Stimulated activated memory B cell treated with anti-CD40 and anti-IgM and Interleukin-4, amounts not matched to agents 10 μg/mL and 1 μg/mL and 100 μg/mL, for 72 hours (primary cell): ENCODE measurements around the gene NRG3.
"Not testable (repeated sequence)": the region's sequence is repeated elsewhere in the genome, so short reads cannot be mapped to it uniquely, and the experiment has no call there.

Source experiments
- ATAC-seq: fragments of 150-1000 bp; cut with Tn5 transposase; 2 replicates; pipeline ENCODE4 v1.10.0; 2021
- H3K27ac Mint-ChIP-seq: one replicate; pipeline ENCODE4 v1.8.0; 2022; ENCODE audit warnings: mild to moderate bottlenecking, mixed read lengths
- H3K27me3 Mint-ChIP-seq: one replicate; pipeline ENCODE4 v1.8.0; 2022; ENCODE audit warnings: mixed read lengths
- H3K36me3 Mint-ChIP-seq: one replicate; pipeline ENCODE4 v1.8.0; 2022; ENCODE audit warnings: mixed read lengths
- H3K4me1 Mint-ChIP-seq: one replicate; pipeline ENCODE4 v1.8.0; 2022; ENCODE audit warnings: mixed read lengths
- H3K4me3 Mint-ChIP-seq: one replicate; pipeline ENCODE4 v1.8.0; 2022; ENCODE audit warnings: mild to moderate bottlenecking, moderate library complexity, mixed read lengths
- H3K9me3 Mint-ChIP-seq: one replicate; pipeline ENCODE4 v1.8.0; 2022; ENCODE audit warnings: mixed read lengths

Gene NRG3

GRCh38 chr10:82922755-82923154 lies 1047.8 kb downstream of the NRG3 start:
- H3K4me1 Mint-ChIP-seq = no peaks in the 10 kb centered on the region

DNA sequence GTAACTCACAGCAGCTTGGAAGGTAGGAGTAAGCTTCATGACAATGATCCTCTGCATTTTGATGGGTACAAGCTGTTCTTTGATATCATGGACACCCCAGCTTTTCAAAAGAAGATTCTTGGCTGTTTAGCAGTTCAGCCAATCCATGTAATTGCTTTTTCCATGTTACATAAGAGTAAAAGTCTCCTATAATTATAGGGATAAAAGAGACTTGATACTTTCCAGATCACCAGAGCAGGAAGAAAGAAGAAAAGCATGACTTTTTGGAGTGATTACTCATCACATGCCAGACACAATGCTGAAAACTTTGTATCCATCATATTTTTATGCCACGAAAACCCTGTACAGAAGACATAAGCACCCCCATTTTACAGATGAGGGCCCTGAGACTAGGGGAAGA lies 1049.7 kb downstream of the NRG3 start:
- Mint-ChIP-seq H3K27me3 (no peaks in the 10 kb centered on the region), H3K4me1 (no peaks in the 10 kb centered on the region), H3K36me3 (no peaks in the 10 kb centered on the region), H3K27ac (no peak overlapping the region), H3K9me3 (peaks cover 11% of the 10 kb centered on the region), H3K4me3 (no peak overlapping the region)
- ATAC-seq = no peak

More at GRCh38 chr10:82922755-82923154, 1047.8 kb downstream of the NRG3 start:
- peaks cover 9% of the 10 kb centered on the region for H3K9me3 Mint-ChIP-seq
- H3K27me3 Mint-ChIP-seq = no peaks in the 10 kb centered on the region
- ATAC-seq = no peak
- H3K27ac Mint-ChIP-seq = no peak overlapping the region
- no peak overlapping the region for H3K4me3 Mint-ChIP-seq
- H3K36me3 Mint-ChIP-seq = no peaks in the 10 kb centered on the region

DNA sequence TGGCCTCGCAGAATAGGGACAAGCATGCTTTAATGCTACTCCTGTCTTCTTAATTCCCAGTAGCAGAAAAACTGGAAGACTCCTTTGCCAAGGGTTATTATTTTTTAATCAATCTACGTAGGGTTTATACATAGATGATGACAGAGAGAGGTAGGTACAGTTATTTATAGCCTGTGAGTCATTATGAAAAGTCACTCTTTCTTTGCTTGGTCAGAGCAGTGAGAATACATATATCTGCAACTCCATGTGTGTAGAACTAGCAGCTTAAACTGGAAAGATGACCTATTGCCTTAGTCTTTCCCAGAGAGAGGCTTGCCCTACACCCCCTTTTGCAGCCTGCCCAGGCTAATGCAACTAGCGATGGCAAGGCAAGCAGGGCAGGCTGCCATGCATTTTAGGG lies 1050.6 kb downstream of the NRG3 start:
- H3K4me3 Mint-ChIP-seq = no peak overlapping the region
- peaks cover 8% of the 10 kb centered on the region for H3K9me3 Mint-ChIP-seq
- H3K4me1 Mint-ChIP-seq = no peaks in the 10 kb centered on the region
- H3K27me3 Mint-ChIP-seq = no peaks in the 10 kb centered on the region
- no peak overlapping the region for H3K27ac Mint-ChIP-seq
- no peak for ATAC-seq
- H3K36me3 Mint-ChIP-seq = no peaks in the 10 kb centered on the region

- Mint-ChIP-seq H3K9me3 (peaks cover 5% of the 10 kb centered on the region), H3K36me3 (no peaks in the 10 kb centered on the region), H3K27me3 (no peaks in the 10 kb centered on the region), H3K27ac (no peak overlapping the region), H3K4me1 (no peaks in the 10 kb centered on the region), H3K4me3 (no peak overlapping the region)
- no peak for ATAC-seq
These were observed 1057.5 kb downstream of the NRG3 start for GRCh38 chr10:82932451-82932850.

- H3K9me3 Mint-ChIP-seq = peaks cover 6% of the 10 kb centered on the region
- H3K27ac Mint-ChIP-seq = no peak overlapping the region
- H3K4me1 Mint-ChIP-seq = no peaks in the 10 kb centered on the region
- no peak for ATAC-seq
- no peak overlapping the region for H3K4me3 Mint-ChIP-seq
- H3K36me3 Mint-ChIP-seq = no peaks in the 10 kb centered on the region
- no peaks in the 10 kb centered on the region for H3K27me3 Mint-ChIP-seq
These were observed 1059.4 kb downstream of the NRG3 start for GRCh38 chr10:82934429-82934828.

- Mint-ChIP-seq H3K36me3 (no peaks in the 10 kb centered on the region), H3K4me1 (no peaks in the 10 kb centered on the region), H3K27ac (no peak overlapping the region), H3K4me3 (no peak overlapping the region), H3K9me3 (peaks cover 6% of the 10 kb centered on the region), H3K27me3 (no peaks in the 10 kb centered on the region)
- ATAC-seq = no peak
These were observed 1060.0 kb downstream of the NRG3 start for GRCh38 chr10:82934947-82935346.

DNA sequence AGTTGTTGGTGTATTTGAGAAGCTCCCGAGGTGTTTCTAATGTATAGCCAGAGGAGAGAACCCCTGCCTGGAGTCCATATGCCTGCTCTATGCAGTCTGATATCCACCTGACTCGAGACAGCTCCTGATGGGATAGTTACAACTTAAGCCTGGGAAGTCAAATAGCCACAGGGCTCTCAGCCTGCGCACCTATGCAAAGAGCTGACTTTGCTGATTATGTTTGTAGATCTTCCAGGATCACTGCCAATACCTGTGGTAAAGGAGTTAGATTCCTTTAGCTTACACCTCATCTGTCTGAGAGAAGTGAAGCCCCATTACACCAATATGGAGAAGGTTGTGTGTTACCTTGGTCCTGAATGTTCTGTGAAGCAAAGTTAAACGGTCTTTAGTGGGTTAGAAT lies 1063.3 kb downstream of the NRG3 start:
- H3K27ac Mint-ChIP-seq = no peak overlapping the region
- no peaks in the 10 kb centered on the region for H3K4me1 Mint-ChIP-seq
- H3K9me3 Mint-ChIP-seq = peaks cover 2% of the 10 kb centered on the region
- no peaks in the 10 kb centered on the region for H3K27me3 Mint-ChIP-seq
- no peaks in the 10 kb centered on the region for H3K36me3 Mint-ChIP-seq
- H3K4me3 Mint-ChIP-seq = no peak overlapping the region
- ATAC-seq = no peak

GRCh38 chr10:82942286-82943099 lies 1067.5 kb downstream of the NRG3 start:
- Mint-ChIP-seq H3K27me3 (no peaks in the 10 kb centered on the region), H3K4me1 (no peaks in the 10 kb centered on the region), H3K27ac (no peak overlapping the region), H3K36me3 (no peaks in the 10 kb centered on the region), H3K9me3 (peaks cover 8% of the 10 kb centered on the region), H3K4me3 (no peak overlapping the region)
- no peak for ATAC-seq

- Mint-ChIP-seq H3K9me3 (peaks cover 8% of the 10 kb centered on the region), H3K4me3 (no peak overlapping the region), H3K27ac (no peak overlapping the region), H3K4me1 (no peaks in the 10 kb centered on the region), H3K36me3 (no peaks in the 10 kb centered on the region), H3K27me3 (no peaks in the 10 kb centered on the region)
- no peak for ATAC-seq
These were observed 1068.1 kb downstream of the NRG3 start for GRCh38 chr10:82943142-82943541.

GRCh38 chr10:82949816-82950575 lies 1075.0 kb downstream of the NRG3 start:
- H3K9me3 Mint-ChIP-seq = peaks cover 10% of the 10 kb centered on the region
- H3K27ac Mint-ChIP-seq = no peak overlapping the region
- ATAC-seq = no peak
- no peaks in the 10 kb centered on the region for H3K36me3 Mint-ChIP-seq
- H3K4me1 Mint-ChIP-seq = no peaks in the 10 kb centered on the region
- no peaks in the 10 kb centered on the region for H3K27me3 Mint-ChIP-seq
- no peak overlapping the region for H3K4me3 Mint-ChIP-seq

DNA sequence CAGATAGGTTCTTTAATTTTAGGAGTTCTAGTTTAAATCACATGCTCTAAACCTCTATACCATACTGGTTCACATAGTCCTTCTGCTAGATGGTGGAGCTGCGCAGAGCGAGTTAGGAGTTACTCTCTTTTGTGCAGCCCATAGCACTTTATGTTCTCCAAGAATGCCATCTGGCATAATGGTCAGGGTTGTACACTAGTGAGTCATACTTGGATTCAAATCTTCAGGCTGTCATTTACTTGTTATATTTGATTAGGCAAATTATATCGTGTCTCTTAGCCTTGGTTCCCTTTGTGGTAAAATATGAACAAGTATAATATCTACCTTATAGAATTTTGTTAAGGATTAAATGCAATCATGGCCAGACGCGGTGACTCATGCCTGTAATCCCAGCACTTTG lies 1078.3 kb downstream of the NRG3 start:
- H3K9me3 Mint-ChIP-seq = peaks cover 5% of the 10 kb centered on the region
- no peaks in the 10 kb centered on the region for H3K4me1 Mint-ChIP-seq
- no peaks in the 10 kb centered on the region for H3K36me3 Mint-ChIP-seq
- no peaks in the 10 kb centered on the region for H3K27me3 Mint-ChIP-seq
- no peak for ATAC-seq
- H3K27ac Mint-ChIP-seq = no peak overlapping the region
- H3K4me3 Mint-ChIP-seq = no peak overlapping the region

DNA sequence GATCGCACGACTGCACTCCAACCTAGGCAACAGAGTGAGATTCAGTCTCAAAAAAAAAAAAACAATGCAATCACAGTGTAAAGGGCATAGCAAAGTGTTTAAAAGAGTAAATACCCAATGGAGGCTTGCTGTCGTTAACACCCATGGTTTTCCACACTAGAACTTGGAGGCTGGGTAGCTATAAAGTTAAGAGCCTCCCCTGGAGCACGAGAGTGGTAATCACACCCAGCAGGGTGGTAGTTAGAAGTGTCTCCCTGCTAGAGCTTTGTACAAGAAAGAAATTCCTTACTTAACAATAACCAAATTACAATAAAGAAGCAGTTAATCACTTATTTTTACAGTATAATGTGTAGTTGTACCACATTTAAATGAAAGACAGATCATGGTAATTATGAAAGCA lies 1078.9 kb downstream of the NRG3 start:
- Mint-ChIP-seq H3K9me3 (peaks cover 5% of the 10 kb centered on the region), H3K4me1 (no peaks in the 10 kb centered on the region)

DNA sequence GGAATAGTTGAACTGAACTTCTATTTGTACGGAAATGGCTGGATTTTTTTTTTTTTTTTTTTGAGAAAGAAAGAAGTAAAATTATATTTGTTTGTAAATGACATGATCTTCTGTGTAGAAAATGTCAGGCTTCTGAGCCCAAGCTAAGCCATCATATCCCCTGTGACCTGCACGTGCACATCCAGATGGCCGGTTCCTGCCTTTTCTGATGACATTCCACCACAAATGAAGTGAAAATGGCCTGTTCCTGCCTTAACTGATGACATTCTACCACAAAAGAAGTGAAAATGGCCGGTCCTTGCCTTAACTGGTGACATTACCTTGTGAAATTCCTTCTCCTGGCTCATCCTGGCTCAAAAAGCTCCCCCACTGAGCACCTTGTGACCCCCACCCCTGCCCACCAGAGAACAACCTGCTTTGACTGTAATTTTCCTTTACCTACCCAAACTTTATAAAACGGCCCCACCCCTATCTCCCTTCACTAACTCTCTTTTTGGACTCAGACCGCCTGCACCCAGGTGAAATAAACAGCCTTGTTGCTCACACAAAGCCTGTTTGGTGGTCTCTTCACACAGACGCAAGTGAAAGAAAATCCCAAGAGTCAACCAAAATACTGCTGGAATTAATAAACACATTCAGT lies 1085.5 kb downstream of the NRG3 start:
- not testable (repeated sequence) for H3K36me3 Mint-ChIP-seq, H3K9me3 Mint-ChIP-seq, H3K27ac Mint-ChIP-seq, H3K4me1 Mint-ChIP-seq, H3K4me3 Mint-ChIP-seq, H3K27me3 Mint-ChIP-seq, ATAC-seq

More for the DNA sequence above, 1078.9 kb downstream of the NRG3 start:
- Mint-ChIP-seq H3K27ac (no peak overlapping the region), H3K4me3 (no peak overlapping the region), H3K36me3 (no peaks in the 10 kb centered on the region), H3K27me3 (no peaks in the 10 kb centered on the region)
- ATAC-seq = no peak

DNA sequence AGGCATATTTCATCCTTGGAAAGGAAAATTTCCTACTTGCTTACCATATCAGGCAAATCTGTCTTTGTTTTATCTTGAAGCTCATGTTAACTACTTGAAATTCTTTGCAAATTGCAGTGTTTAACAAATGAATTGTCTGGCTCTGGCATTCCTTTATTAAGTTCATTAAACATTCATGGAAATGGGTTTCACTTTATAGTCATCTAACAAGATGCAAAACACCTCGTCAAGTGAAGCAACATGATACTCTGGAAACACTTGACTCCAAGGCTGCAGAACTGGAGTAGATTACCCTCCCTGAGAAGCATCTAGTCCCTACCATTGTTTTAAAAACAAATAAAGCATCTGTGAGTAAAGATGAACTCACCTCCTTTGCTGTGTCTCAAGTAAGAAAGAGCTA lies 1086.9 kb downstream of the NRG3 start:
- H3K9me3 Mint-ChIP-seq = no peaks in the 10 kb centered on the region
- ATAC-seq = no peak
- H3K27me3 Mint-ChIP-seq = no peaks in the 10 kb centered on the region
- no peak overlapping the region for H3K27ac Mint-ChIP-seq
- no peak overlapping the region for H3K4me3 Mint-ChIP-seq
- H3K4me1 Mint-ChIP-seq = no peaks in the 10 kb centered on the region
- no peaks in the 10 kb centered on the region for H3K36me3 Mint-ChIP-seq

GRCh38 chr10:82966130-82966529 lies 1091.1 kb downstream of the NRG3 start:
- H3K27ac Mint-ChIP-seq = no peak overlapping the region
- no peaks in the 10 kb centered on the region for H3K27me3 Mint-ChIP-seq
- H3K4me3 Mint-ChIP-seq = no peak overlapping the region
- H3K36me3 Mint-ChIP-seq = no peaks in the 10 kb centered on the region
- no peaks in the 10 kb centered on the region for H3K9me3 Mint-ChIP-seq
- no peak for ATAC-seq
- no peaks in the 10 kb centered on the region for H3K4me1 Mint-ChIP-seq
